Chondrocyte (in vitro differentiated cells): ENCODE data around the gene HCK. TPM values are rescaled to one million over a fixed set of nuclear protein-coding genes. Genes with fewer than 3 reads are reported as not detected.
A peak's percentile ranks its signal among the peaks of the same experiment; 100 is the strongest.

ENCODE experiments used
- DNase-seq: peaks from one replicate; pipeline ENCODE4 v3.0.0; 2021; ENCODE audit warnings: mixed read lengths, low spot score
- H3K27ac Mint-ChIP-seq: one replicate; pipeline ENCODE4 v1.8.0; 2021; ENCODE audit warnings: mild to moderate bottlenecking, moderate library complexity, mixed read lengths; ENCODE audit not compliant: unreplicated experiment
- H3K27me3 Mint-ChIP-seq: 2 replicates; pipeline ENCODE4 v1.8.0; 2021; ENCODE audit warnings: low read depth, mixed read lengths
- H3K36me3 Mint-ChIP-seq: 2 replicates; pipeline ENCODE4 v1.8.0; 2021; ENCODE audit warnings: low read depth, mixed read lengths
- H3K4me1 Mint-ChIP-seq: 2 replicates; pipeline ENCODE4 v1.8.0; 2021; ENCODE audit warnings: low read depth, mild to moderate bottlenecking, mixed read lengths
- H3K4me3 Mint-ChIP-seq: one replicate; pipeline ENCODE4 v1.8.0; 2021; ENCODE audit warnings: mild to moderate bottlenecking, moderate library complexity, mixed read lengths; ENCODE audit not compliant: unreplicated experiment
- H3K9me3 Mint-ChIP-seq: 2 replicates; pipeline ENCODE4 v1.8.0; 2021; ENCODE audit warnings: low read depth, mixed read lengths
- CTCF ChIP-seq: fragments of 200-600 bp; sonication (generic); IDR thresholded peaks from 2 replicates; pipeline ENCODE4 v1.5.0; 2021; ENCODE audit warnings: antibody characterized with exemption, mild to moderate bottlenecking, moderate library complexity
- total RNA-seq: library from RNA; stranded (reverse); gene quantifications from 3 replicates; pipeline ENCODE4 v1.2.1, GENCODE V29; 2021

Gene HCK
- total RNA-seq, 1 donor from 2014 or later, result not detected

- Mint-ChIP-seq H3K4me1 (peaks cover 47% of the 10 kb centered on the region), H3K4me3 (no peak overlapping the region), H3K36me3 (peaks cover 6% of the 10 kb centered on the region), H3K9me3 (no peaks in the 10 kb centered on the region), H3K27me3 (no peaks in the 10 kb centered on the region), H3K27ac (no peak overlapping the region)
- no peak for TF ChIP-seq CTCF
- no peak for DNase-seq
Observed at GRCh38 chr20:32111753-32112152, 59.7 kb downstream of the HCK start.

DNA sequence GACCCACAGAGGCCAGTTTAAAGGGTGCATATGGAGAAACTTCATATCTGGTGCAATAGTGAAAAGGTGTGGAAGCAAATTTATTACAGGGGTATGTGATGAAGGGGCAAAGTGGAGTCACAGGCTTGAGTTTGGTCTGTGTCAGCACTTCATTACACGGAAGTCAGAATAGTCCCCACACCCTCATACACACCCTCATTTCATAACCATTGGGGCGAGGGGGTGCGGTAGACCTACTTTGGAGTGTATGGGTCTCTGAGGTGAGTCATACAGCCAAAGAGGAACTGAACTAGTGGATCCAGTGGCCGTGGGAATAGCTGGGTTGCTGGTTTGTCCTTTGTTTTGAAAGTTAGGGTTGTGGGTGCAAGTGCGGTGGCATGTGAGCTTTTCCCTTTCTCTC lies 60.8 kb downstream of the HCK start:
- Mint-ChIP-seq H3K4me1 (peaks cover 57% of the 10 kb centered on the region), H3K27ac (peak overlapping the region; percentile 50), H3K27me3 (no peaks in the 10 kb centered on the region), H3K9me3 (no peaks in the 10 kb centered on the region), H3K36me3 (peaks cover 6% of the 10 kb centered on the region), H3K4me3 (no peak overlapping the region)
- TF ChIP-seq CTCF, result no peak
- no peak for DNase-seq

GRCh38 chr20:32113591-32114260 lies 61.7 kb downstream of the HCK start:
- peaks cover 57% of the 10 kb centered on the region for H3K4me1 Mint-ChIP-seq
- DNase-seq, result no peak
- H3K27me3 Mint-ChIP-seq, result no peaks in the 10 kb centered on the region
- H3K36me3 Mint-ChIP-seq, result peaks cover 6% of the 10 kb centered on the region
- no peak overlapping the region for H3K4me3 Mint-ChIP-seq
- no peak for TF ChIP-seq CTCF
- H3K9me3 Mint-ChIP-seq, result no peaks in the 10 kb centered on the region
- H3K27ac Mint-ChIP-seq, result peak overlapping the region; percentile 9

DNA sequence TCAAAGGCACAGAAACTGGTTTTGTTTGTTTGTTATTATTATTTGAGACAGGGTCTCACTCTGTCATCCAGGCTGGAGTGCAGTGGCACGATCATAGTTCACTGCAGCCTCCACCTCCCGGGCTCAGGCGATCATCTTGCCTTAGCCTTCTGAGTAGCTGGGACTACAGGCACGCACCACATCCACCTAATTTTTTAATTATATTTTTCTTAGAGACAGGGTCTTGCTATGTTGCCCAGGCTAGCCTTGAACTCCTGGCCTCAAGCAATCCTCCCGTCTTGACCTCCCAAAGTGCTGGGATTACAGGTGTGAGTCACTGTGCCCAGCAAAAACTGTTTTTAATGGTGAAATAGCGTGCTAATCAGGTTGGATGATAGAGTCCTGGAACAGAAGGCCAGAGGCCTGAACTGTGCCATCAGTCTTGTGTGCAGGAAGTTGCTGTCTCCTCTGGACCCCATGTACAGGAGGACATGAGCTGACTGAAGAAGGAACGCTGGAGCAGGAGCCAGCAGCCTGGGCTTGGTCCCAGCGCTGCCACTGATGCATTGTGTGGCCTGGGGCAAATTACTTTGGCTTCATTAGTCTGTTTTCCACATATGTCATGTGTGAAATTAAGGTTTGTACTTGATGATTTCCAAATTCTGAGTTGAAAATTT lies 62.4 kb downstream of the HCK start:
- Mint-ChIP-seq H3K27me3 (no peaks in the 10 kb centered on the region), H3K4me1 (peaks cover 57% of the 10 kb centered on the region), H3K27ac (peak overlapping the region; percentile 61), H3K4me3 (no peak overlapping the region), H3K36me3 (peaks cover 6% of the 10 kb centered on the region), H3K9me3 (no peaks in the 10 kb centered on the region)
- TF ChIP-seq CTCF, result no peak
- no peak for DNase-seq

GRCh38 chr20:32115211-32115767 lies 63.2 kb downstream of the HCK start:
- Mint-ChIP-seq H3K4me3 (no peak overlapping the region), H3K4me1 (peaks cover 53% of the 10 kb centered on the region), H3K27ac (peak overlapping the region; percentile 17), H3K9me3 (no peaks in the 10 kb centered on the region), H3K27me3 (no peaks in the 10 kb centered on the region), H3K36me3 (peaks cover 3% of the 10 kb centered on the region)
- TF ChIP-seq CTCF, result no peak
- DNase-seq, result no peak
